ENCODE data around the gene TUBGCP6.
"Not testable (repeated sequence)": the region's sequence is repeated elsewhere in the genome, so short reads cannot be mapped to it uniquely, and the experiment has no call there.

The TUBGCP6 gene

GRCh38 chr22:50278956-50279619 lies 34.3 kb upstream of the TUBGCP6 start:
- no peak for DNase-seq (ENCODE audit: low read depth, low spot score)

GRCh38 chr22:50278461-50278860 lies 33.6 kb upstream of the TUBGCP6 start:
- DNase-seq (ENCODE audit: low read depth, low spot score): no peak

- no peak for DNase-seq (ENCODE audit: low read depth, low spot score)
Measured at GRCh38 chr22:50277761-50278160, 32.9 kb upstream of the TUBGCP6 start.

- no peak for DNase-seq (ENCODE audit: low read depth, low spot score)
Measured at GRCh38 chr22:50276143-50276542, 31.3 kb upstream of the TUBGCP6 start.

- DNase-seq (ENCODE audit: low read depth, low spot score): no peak
Measured at GRCh38 chr22:50275181-50276055, 30.6 kb upstream of the TUBGCP6 start.

- DNase-seq (ENCODE audit: low read depth, low spot score): no peak
Measured at GRCh38 chr22:50274771-50275170, 29.9 kb upstream of the TUBGCP6 start.

GRCh38 chr22:50274311-50274710 lies 29.5 kb upstream of the TUBGCP6 start:
- DNase-seq (ENCODE audit: low read depth, low spot score): no peak

- DNase-seq (ENCODE audit: low read depth, low spot score): not testable (repeated sequence)
Measured at GRCh38 chr22:50273781-50274180, 29.0 kb upstream of the TUBGCP6 start.

GRCh38 chr22:50273352-50273751 lies 28.5 kb upstream of the TUBGCP6 start:
- DNase-seq (ENCODE audit: low read depth, low spot score): not testable (repeated sequence)

GRCh38 chr22:50272044-50272802 lies 27.4 kb upstream of the TUBGCP6 start:
- DNase-seq (ENCODE audit: low read depth, low spot score): no peak

GRCh38 chr22:50271519-50271970 lies 26.7 kb upstream of the TUBGCP6 start:
- DNase-seq (ENCODE audit: low read depth, low spot score): no peak

- DNase-seq (ENCODE audit: low read depth, low spot score): no peak
Measured at GRCh38 chr22:50270666-50271394, 26.0 kb upstream of the TUBGCP6 start.

- peak; percentile 38 for DNase-seq (ENCODE audit: low read depth, low spot score)
Measured at GRCh38 chr22:50269970-50270665, 25.3 kb upstream of the TUBGCP6 start, which contains the start of gene MAPK11. Gene MAPK11, minus strand, starts transcription at chr22:50270380. Its CDS starts 88 bp downstream, at chr22:50270292.

- no peak for DNase-seq (ENCODE audit: low read depth, low spot score)
Measured at GRCh38 chr22:50269573-50269969, 24.7 kb upstream of the TUBGCP6 start.

- DNase-seq (ENCODE audit: low read depth, low spot score): no peak
Measured at GRCh38 chr22:50268655-50269113, 23.9 kb upstream of the TUBGCP6 start.

GRCh38 chr22:50267591-50268390 lies 23.0 kb upstream of the TUBGCP6 start:
- no peak for DNase-seq (ENCODE audit: low read depth, low spot score)

- DNase-seq (ENCODE audit: low read depth, low spot score): no peak
Measured at GRCh38 chr22:50266994-50267393, 22.2 kb upstream of the TUBGCP6 start.

- DNase-seq (ENCODE audit: low read depth, low spot score): no peak
Measured at GRCh38 chr22:50264946-50265669, 20.3 kb upstream of the TUBGCP6 start.

- DNase-seq (ENCODE audit: low read depth, low spot score): no peak
Measured at GRCh38 chr22:50264104-50264745, 19.4 kb upstream of the TUBGCP6 start.
